Neutrophil (primary cell): ENCODE results near the gene EHD3.
"Not testable (repeated sequence)": the region's sequence is repeated elsewhere in the genome, so short reads cannot be mapped to it uniquely, and the experiment has no call there.

Source experiments
- H3K27ac ChIP-seq: fragments of 200-600 bp; sonication (generic); 2 replicates; pipeline ENCODE4 v1.5.1; 2016; ENCODE audit warnings: mild to moderate bottlenecking, moderate library complexity
- H3K27me3 ChIP-seq: fragments of 200-600 bp; sonication (generic); 2 replicates; pipeline ENCODE4 v1.6.0; 2016; ENCODE audit warnings: mild to moderate bottlenecking
- H3K36me3 ChIP-seq: fragments of 200-600 bp; sonication (generic); 2 replicates; pipeline ENCODE4 v1.5.1; 2017
- H3K4me1 ChIP-seq, 2 experiments: fragments of 200-600 bp in 1 of 2; sonication (generic) in 1 of 2; 1 replicate in 1 of 2; 2 replicates in 1 of 2; pipeline versions ENCODE4 v1.5.1 to v1.6.1; 2013 to 2016; ENCODE audit warnings: low read depth in 1 of 2, low read length in 1 of 2, mild to moderate bottlenecking in 1 of 2, moderate library complexity in 1 of 2; ENCODE audit not compliant: control insufficient read depth in 1 of 2, insufficient read depth in 1 of 2
- H3K4me3 ChIP-seq, 2 experiments: fragments of 200-600 bp in 1 of 2; sonication (generic) in 1 of 2; 1 replicate in 1 of 2; 2 replicates in 1 of 2; pipeline ENCODE4 v1.5.1; 2013 to 2016; ENCODE audit warnings: low read depth in 1 of 2, low read length in 1 of 2, mild to moderate bottlenecking in 1 of 2, moderate library complexity in 1 of 2
- H3K9me3 ChIP-seq: fragments of 200-600 bp; sonication (generic); 2 replicates; pipeline ENCODE4 v1.5.1; 2016
- CTCF ChIP-seq: fragments of 200-600 bp; sonication (generic); IDR thresholded peaks from 2 replicates; pipeline ENCODE4 v1.5.1; 2016; ENCODE audit warnings: antibody characterized with exemption

The EHD3 gene

GRCh38 chr2:31271851-31272267 lies 37.9 kb downstream of the EHD3 start:
- no peaks in the 10 kb centered on the region for H3K4me1 ChIP-seq
- no peaks in the 10 kb centered on the region for H3K27me3 ChIP-seq
- H3K36me3 ChIP-seq, result no peaks in the 10 kb centered on the region
- no peak for TF ChIP-seq CTCF
- H3K4me3 ChIP-seq, result no peak overlapping the region
- no peak overlapping the region for H3K27ac ChIP-seq
- no peaks in the 10 kb centered on the region for H3K9me3 ChIP-seq

- TF ChIP-seq CTCF, result no peak
- Histone ChIP-seq H3K4me1 (no peaks in the 10 kb centered on the region), H3K27ac (no peak overlapping the region), H3K27me3 (no peaks in the 10 kb centered on the region), H3K9me3 (no peaks in the 10 kb centered on the region), H3K36me3 (no peaks in the 10 kb centered on the region), H3K4me3 (no peak overlapping the region)
Observed at GRCh38 chr2:31274401-31275075, 40.6 kb downstream of the EHD3 start.

- Histone ChIP-seq H3K9me3 (no peaks in the 10 kb centered on the region), H3K27ac (no peak overlapping the region), H3K4me3 (no peak overlapping the region), H3K36me3 (no peaks in the 10 kb centered on the region), H3K4me1 (no peaks in the 10 kb centered on the region), H3K27me3 (no peaks in the 10 kb centered on the region)
- no peak for TF ChIP-seq CTCF
Observed at GRCh38 chr2:31275976-31276375, 42.0 kb downstream of the EHD3 start.

GRCh38 chr2:31277621-31278020 lies 43.7 kb downstream of the EHD3 start:
- no peaks in the 10 kb centered on the region for H3K4me1 ChIP-seq
- no peaks in the 10 kb centered on the region for H3K9me3 ChIP-seq
- no peak overlapping the region for H3K4me3 ChIP-seq
- no peaks in the 10 kb centered on the region for H3K36me3 ChIP-seq
- TF ChIP-seq CTCF, result no peak
- no peak overlapping the region for H3K27ac ChIP-seq
- no peaks in the 10 kb centered on the region for H3K27me3 ChIP-seq

GRCh38 chr2:31282634-31283033 lies 48.7 kb downstream of the EHD3 start:
- Histone ChIP-seq H3K9me3 (no peaks in the 10 kb centered on the region), H3K27ac (no peak overlapping the region), H3K4me3 (no peak overlapping the region), H3K4me1 (peaks cover 0 to 3% of the 10 kb centered on the region in 2 experiments), H3K36me3 (no peaks in the 10 kb centered on the region), H3K27me3 (no peaks in the 10 kb centered on the region)
- no peak for TF ChIP-seq CTCF

GRCh38 chr2:31283193-31283919 lies 49.4 kb downstream of the EHD3 start:
- not testable (repeated sequence) for H3K9me3 ChIP-seq, H3K4me1 ChIP-seq, H3K27ac ChIP-seq

More at GRCh38 chr2:31283193-31283919, 49.4 kb downstream of the EHD3 start:
- not testable (repeated sequence) for H3K27me3 ChIP-seq, H3K36me3 ChIP-seq, H3K4me3 ChIP-seq
